Stimulated activated CD4-positive, alpha-beta T cell treated with anti-CD3 and anti-CD28 coated beads, Interleukin-4, amount 100 ng/mL, for 1 hour (primary cell): ENCODE data around the gene RPE65.
"Not testable (repeated sequence)": the region's sequence is repeated elsewhere in the genome, so short reads cannot be mapped to it uniquely, and the experiment has no call there.

Experiments used
- DNase-seq: peaks from one replicate; pipeline ENCODE4 v3.0.0-alpha.2; 2020

The RPE65 gene

DNA sequence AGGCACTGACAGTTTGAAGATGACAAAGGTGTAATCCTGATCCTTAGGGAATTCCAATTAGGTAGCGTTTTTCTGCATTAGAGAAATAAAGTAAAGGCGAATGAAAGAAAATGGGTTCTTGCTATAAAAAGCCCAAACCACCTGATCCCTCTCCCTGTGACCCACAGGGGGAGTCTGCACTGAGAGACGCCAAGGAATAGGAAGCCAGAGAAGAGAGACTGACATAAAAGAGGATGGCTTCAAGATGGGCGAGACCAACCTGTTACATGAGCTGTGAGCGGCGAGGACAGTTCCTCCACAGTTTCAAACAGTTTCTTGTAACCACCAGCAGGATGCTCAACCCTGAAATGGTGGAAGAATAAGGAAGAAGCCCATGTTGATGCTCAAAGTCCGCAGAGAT, 1.4 kb downstream of the RPE65 start:
- no peak for DNase-seq

DNA sequence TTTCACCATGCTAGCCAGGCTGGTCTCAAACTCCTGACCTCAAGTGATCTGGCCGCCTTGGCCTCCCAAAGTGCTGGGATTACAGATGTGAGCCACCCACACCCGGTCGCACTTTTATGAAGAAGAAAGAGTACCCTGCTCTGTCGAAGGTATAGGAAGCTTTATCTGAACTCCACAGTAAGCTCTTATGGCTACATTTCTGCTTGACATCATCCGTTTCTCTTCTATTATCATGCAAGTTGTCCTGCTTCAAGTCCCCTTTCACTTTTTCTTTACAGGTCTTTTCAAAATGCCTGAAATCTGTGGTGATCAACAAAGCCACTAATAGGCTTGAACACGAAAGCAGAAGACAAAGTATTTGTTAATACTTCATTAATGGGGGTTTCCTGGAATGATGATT, 4.0 kb downstream of the RPE65 start:
- no peak for DNase-seq

DNA sequence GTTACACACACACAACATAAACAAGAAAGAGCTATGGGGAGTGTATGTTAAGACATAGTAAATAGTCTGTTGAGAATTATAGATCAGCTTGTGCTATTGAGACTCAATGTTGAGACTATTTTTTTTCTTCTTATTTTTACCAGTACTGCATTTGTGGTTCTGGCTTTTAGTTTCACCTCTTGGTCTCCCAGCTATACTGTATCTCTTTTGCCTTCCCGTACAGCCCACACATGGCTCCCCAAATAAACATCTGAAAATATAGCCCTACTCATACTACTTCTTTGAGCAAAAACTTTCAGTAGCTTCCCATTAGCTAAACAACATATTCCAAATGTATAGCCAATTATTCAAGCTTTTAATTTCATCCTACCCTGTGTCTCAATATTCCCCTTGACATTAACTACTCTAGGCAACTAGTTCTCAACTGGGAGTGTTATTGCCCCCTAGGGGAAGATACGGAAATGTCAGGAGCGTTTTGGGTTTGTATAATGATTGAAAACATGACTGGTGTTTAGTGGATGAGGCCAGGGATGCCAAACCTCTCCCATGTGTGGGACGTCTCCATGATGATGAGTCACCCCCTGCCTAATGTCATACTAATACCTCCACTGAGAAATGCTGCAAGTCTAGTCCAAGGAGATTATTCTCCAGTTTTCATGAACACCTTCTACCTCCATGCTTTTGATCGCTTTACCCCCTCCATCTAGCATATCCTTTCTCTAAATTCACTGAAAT, 6.8 kb downstream of the RPE65 start:
- DNase-seq: no peak

DNA sequence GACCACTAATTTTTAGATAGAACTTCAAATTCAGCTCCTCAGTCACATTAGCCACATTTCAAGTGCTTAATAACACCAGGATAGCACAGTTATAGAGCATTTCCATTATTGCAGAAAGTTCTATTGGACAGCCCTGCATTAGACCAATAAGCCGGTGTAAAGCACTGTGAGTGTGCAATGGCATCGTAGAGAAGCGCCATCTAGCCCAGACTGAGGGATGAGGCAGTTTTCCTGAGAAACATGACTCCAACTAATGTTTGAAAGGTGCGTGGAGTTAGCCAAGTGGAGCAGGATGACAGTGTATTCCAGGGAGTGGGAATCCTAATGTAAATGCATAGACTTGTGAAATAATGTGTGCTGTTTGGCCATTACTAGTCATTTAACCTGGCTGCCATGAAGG, 7.7 kb downstream of the RPE65 start:
- no peak for DNase-seq

DNA sequence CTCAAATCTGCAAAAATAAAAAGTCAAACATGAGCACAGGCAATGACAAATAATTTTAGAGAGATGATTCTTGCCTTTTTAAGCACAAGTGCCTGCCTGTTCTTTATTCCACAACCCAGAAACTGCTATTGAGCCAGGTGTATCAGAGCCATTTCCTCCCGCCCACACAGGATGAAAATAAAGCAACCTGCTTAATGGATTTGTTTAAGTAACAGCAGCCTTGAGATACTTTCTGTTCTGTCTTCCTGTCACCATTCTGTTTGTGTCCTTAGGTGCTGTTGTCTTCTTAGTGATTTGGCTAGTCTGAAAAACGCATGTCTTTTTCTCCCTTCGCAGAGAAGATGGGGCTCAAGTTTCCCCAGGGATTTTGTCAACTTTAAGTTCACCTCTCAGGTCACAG, 11.4 kb downstream of the RPE65 start:
- no peak for DNase-seq

DNA sequence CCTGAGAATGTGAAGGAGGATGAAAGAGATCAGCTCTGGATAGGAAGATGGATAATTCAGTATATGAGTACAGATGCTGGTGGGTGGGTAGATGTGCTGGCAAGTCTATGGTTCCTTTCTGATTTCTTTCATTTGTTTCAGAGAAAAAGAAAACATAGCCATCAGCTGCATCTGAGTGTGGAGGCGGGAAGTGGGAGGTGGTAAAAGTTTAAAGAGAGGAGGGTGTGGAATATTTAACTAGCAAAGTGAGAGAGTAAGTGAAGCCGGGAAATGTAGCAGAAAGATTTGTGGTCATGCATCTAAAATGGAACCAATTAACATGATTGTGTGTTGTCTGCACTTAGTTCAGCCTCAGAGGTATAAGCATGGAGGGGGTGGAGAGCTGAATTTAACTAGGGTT, 16.4 kb downstream of the RPE65 start:
- no peak for DNase-seq

DNA sequence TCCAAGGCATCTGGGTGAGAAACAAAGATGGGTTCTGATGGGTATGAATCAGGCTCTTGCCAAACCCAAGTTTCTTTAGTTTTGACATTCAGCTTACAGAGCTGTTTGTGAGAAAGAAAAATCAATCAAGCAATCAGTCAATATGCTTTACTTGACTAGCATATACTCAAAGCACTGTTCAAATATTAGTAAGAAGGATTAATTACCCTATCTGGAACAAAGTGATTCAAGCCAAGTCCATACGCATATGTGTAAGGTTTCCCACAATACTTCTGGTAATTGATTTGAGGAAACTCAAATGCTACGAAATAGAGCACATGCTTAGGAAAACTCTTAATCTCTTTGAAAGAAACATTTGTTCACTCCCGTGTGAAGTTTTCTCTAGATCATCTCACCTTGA, 18.7 kb downstream of the RPE65 start:
- DNase-seq: no peak

DNA sequence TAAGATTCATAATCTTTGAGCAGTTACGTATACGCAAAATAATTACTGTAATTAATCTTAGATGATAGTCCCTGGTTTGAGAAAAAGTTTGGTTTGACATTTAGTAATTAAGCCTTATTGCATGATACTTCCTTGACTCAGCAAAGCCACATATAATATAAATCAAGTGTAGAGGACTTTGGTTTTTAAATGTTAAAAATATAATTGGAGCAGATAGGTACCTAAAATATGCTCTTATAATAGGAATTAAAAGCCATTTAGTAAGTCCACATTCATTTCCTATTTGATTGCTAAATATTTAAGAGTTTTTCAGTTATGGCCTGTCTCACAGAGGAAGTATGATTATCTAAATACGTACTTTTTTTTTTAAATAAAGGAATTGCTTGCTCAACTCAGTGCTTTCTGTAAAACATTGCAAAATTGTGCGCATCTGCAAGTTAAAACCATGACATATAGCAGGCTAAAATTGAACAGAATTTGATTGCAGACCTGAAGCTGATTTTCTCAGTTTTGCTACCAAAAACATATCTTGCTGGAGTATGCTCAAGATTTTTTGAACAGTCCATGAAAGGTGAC, 20.4 kb downstream of the RPE65 start:
- no peak for DNase-seq

DNA sequence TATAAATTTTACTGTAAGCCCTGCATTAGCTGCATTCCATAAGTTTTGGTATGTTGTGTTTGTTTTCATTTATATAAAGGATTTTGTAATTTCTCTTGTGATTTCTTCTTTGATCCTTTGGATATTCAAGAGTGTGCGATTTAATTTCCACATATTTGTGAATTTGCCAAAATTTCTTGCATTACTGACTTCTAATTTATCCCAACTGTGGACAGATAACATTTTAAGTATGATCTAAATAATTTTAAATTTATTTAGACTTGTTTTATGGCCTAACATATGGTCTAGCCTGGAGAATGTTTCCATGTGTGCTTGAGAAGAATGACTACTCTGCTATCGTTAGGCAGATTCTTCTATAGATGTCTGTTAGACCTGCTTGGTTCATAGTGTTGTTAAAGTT, 23.2 kb downstream of the RPE65 start:
- DNase-seq: no peak

DNA sequence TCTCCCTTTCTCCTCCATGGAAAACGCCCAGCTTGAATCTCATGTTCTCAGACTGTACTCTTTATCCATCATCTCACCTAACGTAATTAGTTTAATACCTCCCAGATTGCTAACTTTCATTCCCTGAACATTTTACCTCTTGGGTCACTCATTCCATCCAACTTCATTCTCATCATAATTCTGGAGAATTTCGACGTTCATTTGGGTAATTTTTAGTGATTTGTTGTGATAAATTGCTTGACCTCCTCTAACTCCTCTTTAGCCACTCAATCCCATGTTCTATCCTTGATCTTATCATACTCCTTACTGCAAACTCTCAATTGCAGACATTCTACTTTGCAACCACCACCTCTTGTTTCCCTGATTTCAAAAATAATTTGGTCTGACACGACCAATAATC, 28.4 kb downstream of the RPE65 start:
- DNase-seq: no peak

DNA sequence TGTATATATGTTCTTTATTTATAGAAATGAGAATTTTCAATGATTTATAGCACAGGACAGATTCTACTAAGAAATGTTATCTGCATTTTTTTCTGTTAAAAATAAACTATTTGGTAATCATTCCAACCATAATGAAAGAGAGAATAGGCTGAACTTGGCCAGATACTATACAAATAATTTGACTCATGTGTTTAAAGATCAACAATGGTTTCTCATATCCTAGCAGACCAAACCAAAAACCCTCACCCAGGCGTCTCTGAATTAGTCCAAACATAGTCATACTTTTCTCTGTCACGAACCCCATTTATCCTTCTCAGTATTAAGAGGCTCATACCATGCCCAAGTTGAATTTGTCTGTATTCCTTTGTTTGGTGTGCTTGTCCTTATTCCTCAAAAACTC, 40.3 kb downstream of the RPE65 start:
- no peak for DNase-seq

DNA sequence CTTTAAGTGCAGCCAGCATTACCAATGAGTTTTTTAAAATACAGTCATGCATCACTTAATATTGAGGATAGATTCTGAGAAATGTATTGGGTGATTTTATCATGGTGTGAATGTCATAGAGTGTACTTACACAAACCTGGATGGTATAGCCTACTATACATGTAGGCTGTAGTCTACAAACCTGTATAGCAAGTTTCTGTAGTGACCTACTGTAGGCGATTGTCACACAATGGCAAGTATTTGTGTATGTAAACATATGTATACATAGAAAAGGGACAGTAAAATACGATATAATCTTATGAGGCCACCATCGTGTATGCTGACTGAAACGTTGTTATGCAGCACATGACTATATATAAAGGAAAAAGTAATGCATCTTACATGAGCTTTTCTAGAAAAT, 48.2 kb downstream of the RPE65 start:
- no peak for DNase-seq

DNA sequence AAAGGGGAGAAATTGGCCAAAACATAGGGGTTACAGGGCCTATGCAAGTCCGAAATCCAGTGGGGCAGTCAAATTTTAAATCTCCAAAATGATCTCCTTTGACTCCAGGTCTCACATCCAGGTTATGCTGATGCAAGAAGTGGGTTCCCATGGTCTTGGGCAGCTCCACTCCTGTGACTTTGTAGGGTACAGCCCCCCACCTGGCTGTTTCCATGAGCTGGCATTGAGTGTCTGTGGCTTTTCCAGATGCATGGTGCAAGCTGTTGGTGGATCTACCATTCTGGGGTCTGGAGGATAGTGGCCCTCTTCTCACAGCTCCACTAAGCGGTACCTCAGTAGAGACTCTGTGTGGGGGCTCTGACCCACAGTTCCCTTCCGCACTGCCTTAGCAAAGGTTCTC, 54.2 kb downstream of the RPE65 start:
- not testable (repeated sequence) for DNase-seq

DNA sequence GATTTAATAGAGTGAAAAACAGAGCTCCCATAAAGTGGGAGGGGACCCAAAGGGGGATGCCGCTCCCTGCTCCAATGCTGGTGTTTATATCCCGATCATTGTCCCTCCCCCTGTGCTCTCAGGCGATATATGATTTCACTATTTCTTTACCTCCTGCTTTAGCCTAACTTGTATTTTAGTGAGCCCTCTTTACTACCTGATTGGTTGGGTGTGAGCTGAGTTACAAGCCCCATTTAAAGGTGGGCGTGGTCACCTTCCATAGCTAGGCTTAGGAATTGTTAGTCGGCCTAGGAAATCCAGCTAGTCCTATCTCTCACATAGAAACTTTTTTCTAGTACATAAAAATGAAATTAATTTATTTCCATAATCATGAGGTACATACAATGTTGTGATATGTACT, 57.3 kb downstream of the RPE65 start:
- DNase-seq: not testable (repeated sequence)

DNA sequence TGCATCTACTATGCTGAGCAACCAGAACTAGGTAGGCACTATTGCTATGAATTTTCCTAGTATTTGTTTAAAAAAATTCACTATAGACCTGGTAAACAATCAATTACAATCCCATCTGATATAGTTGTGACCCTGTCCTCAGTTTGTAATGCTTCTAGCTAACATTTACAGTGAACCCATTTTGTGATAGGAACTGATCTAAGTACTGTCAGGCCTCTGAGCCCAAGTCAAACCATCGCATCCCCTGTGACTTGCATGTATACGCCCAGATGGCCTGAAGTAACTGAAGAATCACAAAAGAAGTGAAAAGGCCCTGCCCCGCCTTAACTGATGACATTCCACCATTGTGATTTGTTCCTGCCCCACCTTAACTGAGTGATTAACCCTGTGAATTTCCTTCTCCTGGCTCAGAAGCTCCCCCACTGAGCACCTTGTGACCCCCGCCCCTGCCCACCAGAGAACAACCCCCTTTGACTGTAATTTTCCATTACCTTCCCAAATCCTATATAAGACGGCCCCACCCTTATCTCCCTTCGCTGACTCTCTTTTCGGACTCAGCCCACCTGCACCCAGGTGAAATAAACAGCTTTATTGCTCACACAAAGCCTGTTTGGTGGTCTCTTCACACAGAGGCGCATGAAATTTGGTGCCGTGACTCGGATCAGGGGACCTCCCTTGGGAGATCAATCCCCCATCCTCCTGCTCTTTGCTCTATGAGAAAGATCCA, 63.8 kb downstream of the RPE65 start:
- not testable (repeated sequence) for DNase-seq

DNA sequence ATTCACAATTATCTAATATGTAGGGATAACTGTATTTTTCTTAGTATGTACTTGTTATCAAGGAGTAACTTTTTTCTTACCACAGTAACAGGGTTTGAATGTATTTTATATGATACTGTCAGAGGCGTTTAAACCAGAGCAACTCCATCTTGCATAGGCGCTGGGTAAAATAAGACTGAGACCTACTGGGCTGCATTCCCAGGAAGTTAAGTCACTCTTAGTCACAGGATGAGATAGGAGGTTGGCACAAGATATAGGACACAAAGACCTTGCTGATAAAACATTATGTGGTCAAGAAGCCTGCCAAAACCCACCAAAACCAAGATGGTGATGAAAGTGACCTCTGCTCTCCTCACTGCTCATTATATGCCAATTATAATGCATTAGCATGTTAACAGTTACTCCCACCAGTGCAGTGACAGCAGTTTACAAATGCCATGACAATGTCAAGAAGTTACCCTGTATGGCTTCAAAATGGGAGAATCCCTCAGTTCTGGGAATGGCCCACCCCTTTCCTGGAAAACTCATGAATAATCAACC, 64.8 kb downstream of the RPE65 start:
- no peak for DNase-seq

DNA sequence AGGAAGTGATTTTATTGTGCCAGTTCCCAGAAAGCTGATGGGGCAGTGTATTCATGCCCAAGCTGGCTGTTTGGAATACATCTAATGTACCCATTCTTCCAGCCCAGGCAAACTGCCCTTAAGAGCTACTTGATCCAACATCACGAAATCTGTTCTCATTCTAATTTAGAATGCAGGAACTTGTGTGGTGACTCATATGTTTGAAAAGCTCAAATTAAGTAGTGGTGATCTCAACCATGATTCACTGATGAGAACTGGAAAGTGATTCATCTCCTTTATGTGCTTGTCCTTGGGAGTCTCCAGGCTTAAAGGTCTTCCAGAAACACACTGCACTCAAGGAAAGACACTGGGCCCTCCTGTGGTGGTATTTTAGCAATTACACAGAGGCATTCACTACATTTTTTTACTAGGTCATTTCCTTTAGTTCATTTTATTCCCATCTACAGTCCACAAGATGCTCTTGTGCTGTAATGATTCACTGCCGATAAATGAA, 65.4 kb downstream of the RPE65 start:
- DNase-seq: no peak

DNA sequence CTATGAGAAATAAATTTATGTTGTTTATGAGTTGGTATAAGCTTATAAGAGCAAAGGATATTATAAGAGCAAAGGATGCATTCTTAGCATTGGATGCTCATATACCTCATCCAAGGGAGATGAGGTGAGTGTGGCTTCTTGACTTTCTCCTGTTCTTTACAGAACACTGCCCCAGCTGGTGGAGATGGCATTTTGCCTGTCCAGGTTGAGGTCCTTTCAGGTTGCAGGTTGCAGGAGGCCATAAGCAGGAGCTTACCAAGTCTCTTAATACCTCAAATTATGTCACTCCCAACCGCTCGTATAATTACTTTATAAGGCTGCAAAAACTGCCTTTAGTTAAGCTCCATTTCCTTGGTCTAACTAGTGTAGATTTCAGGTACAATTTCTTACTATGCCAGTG, 66.7 kb downstream of the RPE65 start:
- DNase-seq: no peak

DNA sequence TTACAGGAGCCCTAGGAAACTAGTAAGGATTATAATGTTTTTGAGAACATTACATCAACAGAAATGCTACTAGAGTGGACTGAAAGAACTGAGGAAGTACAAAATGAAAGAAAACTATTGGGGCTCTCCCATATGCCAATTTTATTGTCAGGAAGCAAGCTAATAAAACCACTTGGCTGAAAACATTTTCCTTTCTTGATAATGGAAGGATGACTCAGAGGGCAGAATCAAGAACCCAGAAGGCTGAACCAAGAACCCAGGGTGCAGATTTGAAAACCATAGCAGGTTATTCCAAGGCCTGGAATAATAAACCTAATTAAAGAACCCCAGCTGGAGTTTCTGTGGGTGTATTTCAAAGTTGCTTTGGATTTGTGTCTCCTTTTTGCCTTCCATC, 70.7 kb downstream of the RPE65 start:
- DNase-seq: no peak
